Left lung (tissue), 10 donors: ENCODE results near the gene TRIM29. TPM values are rescaled to one million over a fixed set of nuclear protein-coding genes. Genes with fewer than 3 reads are reported as not detected.

Experiments used
- ATAC-seq: fragments of 200-7000 bp; cut with Tn5 transposase; one replicate; pipeline ENCODE4 v1.9.1; 2020; ENCODE audit warnings: moderate library complexity
- DNase-seq, 4 donors: peaks; one replicate each; pipeline ENCODE4 v3.0.0-alpha.2; 2013 to 2020
- H3K27ac ChIP-seq, 2 donors: fragments of 200-600 bp; sonication (generic) in 1 of 2; one replicate each; pipeline versions ENCODE4 v1.5.0 to v1.8.0; 2020 to 2021
- H3K27me3 ChIP-seq, 2 donors: fragments of 200-600 bp; sonication (generic) in 1 of 2; one replicate each; pipeline versions ENCODE4 v1.5.0 to v1.8.0; 2020 to 2021
- H3K36me3 ChIP-seq, 2 donors: fragments of 200-600 bp; sonication (generic) in 1 of 2; one replicate each; pipeline versions ENCODE4 v1.5.0 to v1.8.0; 2020 to 2021
- H3K4me1 ChIP-seq, 2 donors: fragments of 200-600 bp; one replicate each; pipeline ENCODE4 v1.8.0; 2021
- H3K4me3 ChIP-seq, 2 donors: fragments of 200-600 bp; sonication (generic) in 1 of 2; one replicate each; pipeline versions ENCODE4 v1.5.0 to v1.8.0; 2020 to 2021; ENCODE audit warnings: mild to moderate bottlenecking in 1 of 2
- H3K9me3 ChIP-seq, 2 donors: fragments of 200-600 bp; sonication (generic) in 1 of 2; one replicate each; pipeline versions ENCODE4 v1.5.0 to v1.8.0; 2020 to 2021
- CTCF ChIP-seq, 2 donors: fragments of 200-600 bp; sonication (generic) in 1 of 2; IDR thresholded peaks; one replicate each; pipeline versions ENCODE4 v1.5.0 to v1.8.0; 2021; ENCODE audit warnings: antibody characterized with exemption in 2 of 2
- intact Hi-C, 2 donors: fragments of 100-400 bp; cut with DNase I; formaldehyde crosslinking; loops; one replicate each; pipeline versions ENCODE4 v1.11.2 to v1.14.2; 2022
- polyA plus RNA-seq, 6 donors: library from polyadenylated mRNA; unstranded; fragments of 120-200 nt; gene quantifications; one replicate each; pipeline ENCODE4 v1.2.1, GENCODE V29; 2013; ENCODE audit not compliant: insufficient read length in 6 of 6
- total RNA-seq, 2 donors: library from RNA; stranded (reverse); fragmentation: NEBNext Ultra II Directional; extraction: Animal tissue kit (Norgen Biotek cat#: 25700); gene quantifications; one replicate each; pipeline ENCODE4 v1.2.1, GENCODE V29; 2021
- donor health status: DM: no; HTN: yes; CAD: no.
- donor health status: DM: no; HTN: no; CAD: no.

Gene TRIM29
- total and polyA plus RNA-seq, 8 donors: 0.18 to 5.4 (median 0.56) TPM

DNA sequence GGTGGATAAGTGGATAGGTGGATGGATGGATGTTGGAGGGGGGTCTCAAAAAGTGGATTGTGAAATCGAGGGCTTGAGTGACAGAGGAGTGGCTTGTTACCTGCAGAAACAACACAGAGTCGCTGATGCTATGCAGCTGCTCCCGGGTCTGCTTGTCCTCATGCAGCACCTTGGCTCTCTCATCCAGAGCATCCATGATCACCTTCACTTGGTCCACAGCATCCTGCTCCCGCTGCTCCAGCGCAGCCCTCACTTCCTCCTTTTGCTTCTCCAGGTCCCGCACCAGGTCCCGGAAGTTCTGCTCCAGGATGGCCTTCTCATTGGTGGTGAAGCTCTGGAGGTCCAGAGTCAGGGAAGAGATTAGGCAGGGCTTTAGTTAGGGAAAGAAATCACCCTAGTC, 10.7 kb downstream of the TRIM29 start:
- no peaks in the 10 kb centered on the region for H3K36me3 ChIP-seq
- ATAC-seq (no peak), DNase-seq (peak in 1 of 4 donors; percentile 57)
- no peaks in the 10 kb centered on the region for H3K27me3 ChIP-seq
- intact Hi-C loops: no loop called here
- TF ChIP-seq CTCF (IDR thresholded peaks at IDR 0.05): no peak
- H3K27ac ChIP-seq: no peak overlapping the region
- H3K9me3 ChIP-seq: no peaks in the 10 kb centered on the region
- H3K4me3 ChIP-seq: no peak overlapping the region
- no peaks in the 10 kb centered on the region for H3K4me1 ChIP-seq

- Histone ChIP-seq H3K27me3 (no peaks in the 10 kb centered on the region), H3K4me1 (no peaks in the 10 kb centered on the region), H3K27ac (no peak overlapping the region), H3K4me3 (no peak overlapping the region), H3K9me3 (no peaks in the 10 kb centered on the region), H3K36me3 (no peaks in the 10 kb centered on the region)
- intact Hi-C loops: no loop called here
- no peak for TF ChIP-seq CTCF (IDR thresholded peaks at IDR 0.05)
- ATAC-seq (no peak), DNase-seq (no peak)
These were observed 11.3 kb downstream of the TRIM29 start for GRCh38 chr11:120126620-120127019.

GRCh38 chr11:120125509-120125908, 12.4 kb downstream of the TRIM29 start:
- Histone ChIP-seq H3K4me3 (no peak overlapping the region), H3K4me1 (no peaks in the 10 kb centered on the region), H3K9me3 (no peaks in the 10 kb centered on the region), H3K27me3 (no peaks in the 10 kb centered on the region), H3K27ac (no peak overlapping the region), H3K36me3 (no peaks in the 10 kb centered on the region)
- TF ChIP-seq CTCF (IDR thresholded peaks at IDR 0.05): no peak
- no peak for ATAC-seq
- intact Hi-C loops: no loop called here
- DNase-seq: peak in 1 of 4 donors; percentile 30

- Histone ChIP-seq H3K4me3 (no peak overlapping the region), H3K27me3 (no peaks in the 10 kb centered on the region), H3K27ac (no peak overlapping the region), H3K9me3 (no peaks in the 10 kb centered on the region), H3K4me1 (no peaks in the 10 kb centered on the region), H3K36me3 (no peaks in the 10 kb centered on the region)
- no peak for TF ChIP-seq CTCF (IDR thresholded peaks at IDR 0.05)
- DNase-seq: peak in 1 of 4 donors; percentile 38
- no peak for ATAC-seq
- intact Hi-C loops: no loop called here
These were observed 12.9 kb downstream of the TRIM29 start for GRCh38 chr11:120125024-120125423.

- no peak overlapping the region for H3K27ac ChIP-seq
- no peaks in the 10 kb centered on the region for H3K27me3 ChIP-seq
- no peaks in the 10 kb centered on the region for H3K36me3 ChIP-seq
- ATAC-seq (no peak), DNase-seq (no peak)
- no peaks in the 10 kb centered on the region for H3K9me3 ChIP-seq
- H3K4me1 ChIP-seq: no peaks in the 10 kb centered on the region
- no peak for TF ChIP-seq CTCF (IDR thresholded peaks at IDR 0.05)
- no peak overlapping the region for H3K4me3 ChIP-seq
- intact Hi-C loops: no loop called here
These were observed 13.6 kb downstream of the TRIM29 start for GRCh38 chr11:120124355-120124754.
